ENCODE data around the gene PROM2.

DNA sequence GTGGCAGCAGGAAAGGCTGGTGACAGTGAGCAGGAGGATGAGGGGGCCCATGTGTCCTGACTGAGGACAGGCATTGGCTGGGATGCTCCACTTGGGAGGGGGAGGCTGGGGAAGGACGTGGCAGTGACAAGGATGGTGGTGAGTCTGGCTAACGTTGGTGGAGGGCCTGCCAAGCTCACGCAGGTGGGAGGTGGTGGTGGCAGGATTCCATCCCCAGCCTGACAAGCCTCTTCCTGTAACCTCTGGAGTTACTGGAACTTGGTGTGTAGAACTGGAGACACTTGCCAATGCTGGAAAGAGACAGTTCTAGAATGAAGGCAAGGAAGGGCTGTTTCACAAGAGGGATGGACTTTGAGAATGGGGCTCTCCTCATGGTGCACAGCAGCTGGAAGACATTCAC is 8.2 kb downstream of the PROM2 start:
- no peak for TF ChIP-seq ZNF274 (IDR thresholded peaks at IDR 0.05; ENCODE audit: low read depth, low read length)
- no peak for TF ChIP-seq YY1 (IDR thresholded peaks at IDR 0.05; ENCODE audit: insufficient read depth, insufficient read length)

Data from NT2/D1 (cell line).